ENCODE measurements around the gene TACR1.

Gene TACR1

GRCh38 chr2:75047189-75047991 is 151.9 kb downstream of the TACR1 start:
- DNase-seq (ENCODE audit: low read depth): no peak

- DNase-seq (ENCODE audit: low read depth): no peak
Observed at GRCh38 chr2:75045526-75046050, 153.7 kb downstream of the TACR1 start.

GRCh38 chr2:75044291-75044690 is 155.0 kb downstream of the TACR1 start:
- no peak for DNase-seq (ENCODE audit: low read depth)

- no peak for DNase-seq (ENCODE audit: low read depth)
Observed at GRCh38 chr2:75042823-75043222, 156.5 kb downstream of the TACR1 start.

GRCh38 chr2:75041731-75042600 is 157.4 kb downstream of the TACR1 start:
- no peak for DNase-seq (ENCODE audit: low read depth)

- no peak for DNase-seq (ENCODE audit: low read depth)
Observed at GRCh38 chr2:75041226-75041625, 158.1 kb downstream of the TACR1 start.

- no peak for DNase-seq (ENCODE audit: low read depth)
Observed at GRCh38 chr2:75035444-75036353, 163.6 kb downstream of the TACR1 start.

GRCh38 chr2:75033516-75033915 is 165.8 kb downstream of the TACR1 start:
- DNase-seq (ENCODE audit: low read depth): no peak

GRCh38 chr2:75031906-75032803 is 167.2 kb downstream of the TACR1 start:
- DNase-seq (ENCODE audit: low read depth): no peak

- no peak for DNase-seq (ENCODE audit: low read depth)
Observed at GRCh38 chr2:75031171-75031570, 168.1 kb downstream of the TACR1 start.

GRCh38 chr2:75030218-75031009 is 168.9 kb downstream of the TACR1 start:
- no peak for DNase-seq (ENCODE audit: low read depth)

- DNase-seq (ENCODE audit: low read depth): no peak
Observed at GRCh38 chr2:75027886-75028285, 171.4 kb downstream of the TACR1 start.

- DNase-seq (ENCODE audit: low read depth): no peak
Observed at GRCh38 chr2:75025633-75026380, 173.5 kb downstream of the TACR1 start.

GRCh38 chr2:75025216-75025615 is 174.1 kb downstream of the TACR1 start:
- no peak for DNase-seq (ENCODE audit: low read depth)

GRCh38 chr2:75023666-75024455 is 175.5 kb downstream of the TACR1 start:
- no peak for DNase-seq (ENCODE audit: low read depth)

- peak; percentile 15 for DNase-seq (ENCODE audit: low read depth)
Observed at GRCh38 chr2:75022516-75022915, 176.8 kb downstream of the TACR1 start.

GRCh38 chr2:75021672-75022071 is 177.6 kb downstream of the TACR1 start:
- DNase-seq (ENCODE audit: low read depth): peak; percentile 38

GRCh38 chr2:75020476-75020875 is 178.8 kb downstream of the TACR1 start:
- DNase-seq (ENCODE audit: low read depth): no peak

Data from non-pigmented ciliary epithelial cell (primary cell).